HG03378 (cell line): Measurements from ENCODE around the gene GNG3.
"Not testable (repeated sequence)": the region's sequence is repeated elsewhere in the genome, so short reads cannot be mapped to it uniquely, and the experiment has no call there.

Experiments
- ATAC-seq: cut with Tn5 transposase; IDR thresholded peaks from one replicate; pipeline ENCODE4 v1.9.1; 2021; ENCODE audit warnings: mild to moderate bottlenecking, moderate library complexity; ENCODE audit not compliant: unreplicated experiment

Gene GNG3

DNA sequence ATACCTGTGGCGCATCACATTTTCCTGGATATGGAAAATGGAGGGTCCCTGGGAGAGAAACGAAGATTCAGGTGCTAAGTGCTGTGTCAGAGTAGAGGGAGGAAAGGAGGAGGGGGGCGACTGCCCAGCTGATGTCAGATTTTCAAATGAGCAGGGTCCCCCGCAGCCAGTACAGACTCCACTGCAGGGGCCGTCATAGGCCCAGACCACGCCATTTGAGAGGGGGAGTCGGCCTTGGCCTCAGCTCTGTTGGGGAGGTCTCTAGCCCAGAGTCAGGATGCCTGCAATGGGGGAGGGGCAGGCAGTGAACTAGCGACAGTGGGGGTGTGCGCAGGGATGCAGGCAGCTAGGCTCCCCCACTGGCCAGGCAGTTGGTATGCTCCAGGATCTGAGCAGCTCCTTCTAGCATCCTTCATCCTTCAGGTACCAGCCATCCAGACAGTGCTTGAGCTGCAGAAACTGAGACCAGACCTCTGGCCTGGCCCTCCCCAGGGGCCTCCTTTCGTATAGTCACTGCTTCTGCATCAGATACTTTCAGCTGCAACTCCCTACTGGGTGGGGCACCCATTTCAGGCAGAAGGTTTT lies at the start of gene GNG3, which contains the start of gene BSCL2:
GNG3 (plus strand) TSS at position 400 of the 585 bp plus-strand sequence. CDS start 620 bp downstream, outside the sequence.
BSCL2 (minus strand) TSS at position 148 of the 585 bp plus-strand sequence. CDS start 229 bp downstream, outside the sequence.
- ATAC-seq: no peak

GRCh38 chr11:62664405-62665074 lies 42.9 kb upstream of the GNG3 start:
- ATAC-seq: no peak

DNA sequence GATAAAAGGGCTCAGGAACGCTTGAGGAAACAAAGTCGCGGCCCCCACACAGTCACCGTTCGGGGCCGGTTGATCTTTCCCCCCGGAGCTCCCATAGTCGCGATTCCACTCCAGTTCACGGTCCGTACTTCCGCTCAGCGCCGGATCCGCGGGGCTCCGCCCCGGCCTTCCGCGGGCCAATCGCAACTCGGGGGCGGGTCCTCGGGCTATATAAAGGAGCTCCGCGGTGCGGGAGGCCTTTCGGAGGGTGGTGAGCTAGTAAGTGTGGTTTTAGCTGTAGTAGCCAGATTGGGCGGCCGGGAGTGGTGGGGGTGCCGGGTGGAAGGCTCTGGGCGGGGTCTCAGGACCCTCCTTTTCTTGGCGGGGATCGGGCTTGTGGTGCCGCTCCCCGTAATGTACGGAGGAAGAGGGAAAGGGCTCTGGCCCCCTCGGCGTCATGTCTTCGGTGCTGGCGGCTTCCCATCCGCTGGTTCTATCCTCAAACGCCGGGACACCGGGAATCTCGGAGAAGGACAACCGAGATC lies 42.3 kb upstream of the GNG3 start, which contains the start of the genes C11orf98 and CSKMT:
C11orf98 (minus strand) TSS at position 136 of the 524 bp plus-strand sequence; CDS start at position 95, 41 bp downstream.
CSKMT (plus strand) TSS at position 238 of the 524 bp plus-strand sequence. CDS start 568 bp downstream, outside the sequence.
- ATAC-seq: peak; percentile 75

GRCh38 chr11:62665599-62666258 lies 41.7 kb upstream of the GNG3 start:
- peak; percentile 6 for ATAC-seq

DNA sequence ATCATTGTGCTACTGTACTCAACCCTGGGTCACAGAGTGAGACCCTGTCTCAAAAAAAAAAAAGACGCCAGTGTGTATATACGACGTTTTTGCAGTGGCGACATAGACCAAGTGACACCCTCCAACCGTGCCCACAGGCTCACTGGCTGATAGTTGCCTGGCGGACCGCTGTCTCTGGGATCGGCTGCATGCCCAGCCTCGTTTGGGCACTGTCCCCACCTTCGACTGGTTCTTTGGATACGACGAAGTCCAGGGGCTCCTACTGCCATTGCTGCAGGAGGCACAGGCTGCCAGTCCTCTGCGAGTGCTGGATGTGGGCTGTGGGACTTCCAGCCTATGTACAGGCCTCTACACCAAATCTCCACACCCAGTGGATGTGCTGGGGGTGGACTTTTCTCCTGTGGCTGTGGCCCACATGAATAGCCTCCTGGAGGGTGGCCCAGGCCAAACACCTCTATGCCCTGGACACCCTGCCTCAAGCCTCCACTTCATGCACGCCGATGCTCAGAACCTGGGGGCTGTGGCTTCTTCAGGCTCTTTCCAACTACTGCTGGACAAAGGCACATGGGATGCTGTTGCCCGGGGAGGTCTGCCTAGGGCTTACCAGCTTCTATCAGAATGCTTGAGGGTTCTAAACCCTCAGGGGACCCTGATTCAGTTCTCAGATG lies 41.1 kb upstream of the GNG3 start:
- no peak for ATAC-seq

DNA sequence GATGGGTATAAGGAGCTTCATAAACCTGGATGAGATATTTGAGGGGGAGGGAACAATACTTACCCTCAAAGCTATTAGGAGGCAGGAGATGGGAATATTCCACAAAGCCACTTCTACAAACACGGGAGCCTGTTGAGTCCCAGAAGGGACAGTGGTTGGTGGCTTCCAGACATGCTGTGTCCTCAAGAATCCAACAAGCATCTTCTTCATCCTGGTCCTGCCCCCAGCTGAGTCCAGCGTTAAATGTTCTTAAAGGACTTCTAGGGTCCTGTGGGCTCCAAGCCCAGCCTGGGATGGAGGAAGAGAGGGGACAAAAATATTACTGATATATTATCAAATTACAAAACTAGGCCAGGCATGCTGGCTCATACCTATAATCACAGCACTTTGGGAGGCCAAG lies 40.0 kb upstream of the GNG3 start:
- ATAC-seq: no peak

DNA sequence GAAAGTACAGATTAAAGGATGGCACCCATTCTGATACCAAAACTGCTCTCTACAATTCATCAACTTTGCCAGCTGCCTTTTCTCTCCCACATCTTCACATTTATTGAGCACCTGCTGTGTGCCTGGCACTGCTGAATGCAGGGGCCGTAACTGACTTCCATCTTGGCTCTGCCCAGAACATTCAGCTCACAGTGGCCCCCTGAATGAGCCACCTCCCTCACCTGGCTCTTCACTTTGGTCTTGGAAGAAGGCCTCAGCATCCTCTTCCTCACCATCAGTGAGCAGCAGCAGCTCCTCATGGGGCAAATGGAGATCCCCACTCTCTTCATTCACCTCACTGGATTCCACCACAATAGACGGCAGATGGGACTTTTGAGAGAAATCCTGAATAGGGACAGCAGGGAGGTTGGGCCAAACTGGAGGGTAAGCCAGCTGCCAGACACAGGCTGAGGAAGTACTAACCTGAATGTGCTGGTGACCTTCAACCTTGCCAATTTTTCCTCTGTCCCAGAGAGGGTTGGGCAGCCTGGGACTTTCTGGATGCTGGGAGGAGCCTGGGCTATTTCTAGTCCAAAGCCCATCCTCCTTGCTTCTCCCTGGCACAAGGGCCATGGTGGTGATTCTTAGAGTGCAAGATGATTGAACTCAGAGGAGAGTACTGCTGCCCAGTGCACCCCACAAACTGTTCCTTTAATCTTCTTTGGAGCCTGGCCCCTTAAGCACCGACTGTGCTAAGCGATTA lies 37.9 kb upstream of the GNG3 start:
- ATAC-seq: no peak

GRCh38 chr11:62671236-62671607 lies 36.3 kb upstream of the GNG3 start:
- peak; percentile 4 for ATAC-seq

DNA sequence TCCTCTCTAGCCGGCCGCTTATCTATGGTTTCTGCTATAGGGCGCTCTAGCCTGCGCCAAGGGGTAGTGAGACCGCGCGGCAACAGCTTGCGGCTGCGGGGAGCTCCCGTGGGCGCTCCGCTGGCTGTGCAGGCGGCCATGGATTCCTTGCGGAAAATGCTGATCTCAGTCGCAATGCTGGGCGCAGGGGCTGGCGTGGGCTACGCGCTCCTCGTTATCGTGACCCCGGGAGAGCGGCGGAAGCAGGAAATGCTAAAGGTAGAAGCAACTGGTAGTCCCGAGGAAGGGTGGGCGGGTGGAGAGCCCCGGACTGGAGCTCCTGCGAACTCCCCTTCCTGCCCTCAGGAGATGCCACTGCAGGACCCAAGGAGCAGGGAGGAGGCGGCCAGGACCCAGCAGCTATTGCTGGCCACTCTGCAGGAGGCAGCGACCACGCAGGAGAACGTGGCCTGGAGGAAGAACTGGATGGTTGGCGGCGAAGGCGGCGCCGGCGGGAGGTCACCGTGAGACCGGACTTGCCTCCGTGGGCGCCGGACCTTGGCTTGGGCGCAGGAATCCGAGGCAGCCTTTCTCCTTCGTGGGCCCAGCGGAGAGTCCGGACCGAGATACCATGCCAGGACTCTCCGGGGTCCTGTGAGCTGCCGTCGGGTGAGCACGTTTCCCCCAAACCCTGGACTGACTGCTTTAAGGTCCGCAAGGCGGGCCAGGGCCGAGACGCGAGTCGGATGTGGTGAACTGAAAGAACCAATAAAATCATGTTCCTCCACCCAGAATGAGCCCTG lies 35.7 kb upstream of the GNG3 start, which contains the start of the genes LBHD1 and UQCC3:
LBHD1 (minus strand) TSS at position 660 of the 782 bp plus-strand sequence. CDS start 2,236 bp downstream, outside the sequence.
UQCC3 (plus strand) TSS at position 66 of the 782 bp plus-strand sequence; CDS start at position 139, 73 bp downstream.
- ATAC-seq: peak; percentile 44

- ATAC-seq: no peak
Observed at GRCh38 chr11:62673196-62673525, 34.3 kb upstream of the GNG3 start.

DNA sequence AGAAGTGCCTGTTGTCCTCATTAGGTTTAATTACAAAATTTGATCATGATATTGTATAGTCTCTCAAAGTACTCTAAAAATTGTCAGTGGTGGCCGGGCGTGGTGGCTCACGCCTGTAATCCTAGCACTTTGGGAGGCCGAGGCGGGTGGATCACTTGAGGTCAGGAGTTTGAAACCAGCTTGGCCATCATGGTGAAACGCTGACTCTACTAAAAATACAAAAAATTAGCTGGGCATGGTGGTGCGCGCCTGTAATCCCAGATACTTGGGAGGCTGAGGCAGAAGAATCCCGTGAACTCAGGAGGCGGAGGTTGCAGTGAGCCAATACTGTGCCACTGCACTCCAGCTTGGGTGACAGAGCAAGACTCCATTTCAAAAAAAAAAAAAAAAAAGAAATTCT lies 32.1 kb upstream of the GNG3 start:
- ATAC-seq: not testable (repeated sequence)

GRCh38 chr11:62676698-62677097 lies 30.8 kb upstream of the GNG3 start:
- ATAC-seq: no peak

- ATAC-seq: no peak
Observed at GRCh38 chr11:62677156-62677555, 30.3 kb upstream of the GNG3 start.

- ATAC-seq: no peak
Observed at GRCh38 chr11:62677714-62678113, 29.8 kb upstream of the GNG3 start.

DNA sequence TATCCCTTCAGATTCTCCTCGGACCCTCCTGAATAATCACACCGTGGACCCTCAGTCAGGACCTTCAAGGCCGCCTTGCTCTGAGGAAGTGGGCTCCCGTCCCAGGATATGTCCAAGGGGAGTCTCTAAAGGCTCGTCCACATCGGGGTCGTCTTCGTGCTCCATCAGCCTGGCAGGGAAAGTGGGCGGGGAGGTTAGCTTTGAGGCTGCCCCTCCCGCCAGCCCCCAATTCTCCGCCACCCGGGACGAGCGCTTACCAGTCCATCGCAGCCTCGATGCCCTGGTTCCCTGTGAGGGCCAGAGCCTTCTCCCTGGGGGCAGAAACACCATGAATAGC lies 29.1 kb upstream of the GNG3 start:
- ATAC-seq: no peak

- peak; percentile 52 for ATAC-seq
Observed at GRCh38 chr11:62678770-62679696, 28.4 kb upstream of the GNG3 start, which contains the start of gene UBXN1. Gene UBXN1 (minus strand): TSS chr11:62679073. CDS start chr11:62678923, 150 bp downstream.

DNA sequence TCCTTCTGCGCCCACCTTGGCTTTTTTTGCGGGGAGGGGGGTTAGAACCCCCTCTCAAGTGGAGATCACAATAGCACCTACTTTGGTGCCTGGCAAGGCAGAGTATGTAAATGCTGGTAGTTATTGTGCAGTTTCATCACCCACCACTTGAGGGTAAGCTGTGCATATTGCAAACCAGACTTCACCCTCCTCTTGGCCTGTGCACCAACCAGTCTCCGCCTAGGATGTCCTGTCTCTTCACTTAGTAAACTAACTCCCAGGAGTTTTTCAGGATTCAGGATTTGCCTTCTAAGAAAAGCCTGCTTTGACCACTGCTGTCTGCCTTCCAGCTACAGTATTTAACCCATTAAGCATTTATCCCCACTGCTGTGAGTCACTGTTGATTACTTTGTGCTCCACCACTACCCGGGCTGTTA lies 26.6 kb upstream of the GNG3 start:
- peak; percentile 72 for ATAC-seq

GRCh38 chr11:62682518-62682917 lies 25.0 kb upstream of the GNG3 start:
- no peak for ATAC-seq
